H1 (cell line): ENCODE data around the gene KREMEN1. TPM values are rescaled to one million over a fixed set of nuclear protein-coding genes. Genes with fewer than 3 reads are reported as not detected.
A peak's percentile ranks its signal among the peaks of the same experiment; 100 is the strongest.

Experiments used
- CTCF ChIA-PET: fragments of 300-600 bp; sonication (Branson Sonifier 250); formaldehyde crosslinking; loops from one replicate; lab custom pipeline; 2021; ENCODE audit not compliant: partially characterized antibody; lab: Charles Lee
- POLR2A ChIA-PET: fragments of 300-600 bp; sonication (Branson Sonifier 250); formaldehyde crosslinking; loops from one replicate; lab custom pipeline; 2021; ENCODE audit warnings: inconsistent platforms; ENCODE audit not compliant: partially characterized antibody; lab: Charles Lee
- DNase-seq, 2 experiments: peaks; one replicate each; pipeline versions ENCODE4 v3.0.0 to v3.0.0-alpha.2; 2010 to 2022; ENCODE audit warnings: low spot score in 2 of 2, low read depth in 1 of 2, mixed read lengths in 1 of 2
- FAIRE-seq: peaks from 2 replicates; lab custom pipeline; 2011; peaks lifted over from hg19 to GRCh38; lab: Jason Lieb, UNC
- H2AFZ ChIP-seq: 2 replicates; pipeline ENCODE4 v1.8.1; 2012; ENCODE audit warnings: low read length, inconsistent platforms
- H2AK5ac ChIP-seq: 2 replicates; pipeline ENCODE4 v1.6.1; 2013; ENCODE audit warnings: low read depth, low read length
- H2BK120ac ChIP-seq: replicated peaks from 2 replicates; pipeline ENCODE3; 2013; ENCODE audit warnings: low read depth, low read length, inconsistent platforms
- H2BK12ac ChIP-seq: 2 replicates; pipeline ENCODE4 v1.6.1; 2013; ENCODE audit warnings: low read depth, low read length
- H2BK15ac ChIP-seq: 2 replicates; pipeline ENCODE4 v1.6.1; 2013; ENCODE audit warnings: low read length
- H2BK20ac ChIP-seq: 2 replicates; pipeline ENCODE4 v1.6.1; 2013; ENCODE audit warnings: low read length
- H2BK5ac ChIP-seq: 2 replicates; pipeline ENCODE4 v1.6.1; 2013; ENCODE audit warnings: low read depth, low read length
- H3K14ac ChIP-seq: 2 replicates; pipeline ENCODE4 v1.6.1; 2013; ENCODE audit warnings: inconsistent platforms; ENCODE audit not compliant: insufficient read length
- H3K18ac ChIP-seq: 2 replicates; pipeline ENCODE4 v1.6.1; 2013; ENCODE audit warnings: low read length; ENCODE audit errors: extremely low read depth
- H3K23ac ChIP-seq: 2 replicates; pipeline ENCODE4 v1.6.1; 2013; ENCODE audit warnings: inconsistent platforms; ENCODE audit not compliant: insufficient read length
- H3K23me2 ChIP-seq: 2 replicates; pipeline ENCODE4 v1.6.1; 2013; ENCODE audit warnings: low read depth, low read length
- H3K27ac ChIP-seq: 2 replicates; pipeline ENCODE4 v1.6.1; 2011; ENCODE audit warnings: low read depth, low read length, inconsistent platforms
- H3K27me3 ChIP-seq, 4 experiments: replicated peaks in 1 of 4; 1 replicate in 1 of 4; 2 replicates in 3 of 4; pipeline versions ENCODE4 v1.6.1 to v1.8.1; 2011 to 2013; ENCODE audit warnings: low read length in 3 of 4, mild to moderate bottlenecking in 3 of 4, inconsistent platforms in 2 of 4, mixed read lengths in 2 of 4, moderate library complexity in 1 of 4; ENCODE audit not compliant: control insufficient read depth in 3 of 4, insufficient read depth in 3 of 4; ENCODE audit errors: extremely low read depth in 1 of 4
- H3K36me3 ChIP-seq, 4 experiments: 2 replicates each; pipeline versions ENCODE4 v1.6.1 to v1.8.1; 2011 to 2013; ENCODE audit warnings: mild to moderate bottlenecking in 4 of 4, low read length in 3 of 4, moderate library complexity in 2 of 4, control low read depth in 1 of 4, inconsistent platforms in 1 of 4; ENCODE audit not compliant: insufficient read depth in 4 of 4, control insufficient read depth in 2 of 4
- H3K4ac ChIP-seq: replicated peaks from 2 replicates; pipeline ENCODE3; 2013; ENCODE audit warnings: low read length, low read depth, mixed read lengths, inconsistent platforms; ENCODE audit not compliant: insufficient read length
- H3K4me1 ChIP-seq, 4 experiments: replicated peaks in 1 of 4; 1 replicate in 1 of 4; 2 replicates in 3 of 4; pipeline versions ENCODE4 v1.6.1 to v1.8.1; 2011 to 2013; ENCODE audit warnings: low read length in 3 of 4, inconsistent platforms in 2 of 4, mixed read lengths in 1 of 4; ENCODE audit not compliant: insufficient read depth in 4 of 4, control insufficient read depth in 3 of 4
- H3K4me2 ChIP-seq, 2 experiments: 2 replicates each; pipeline versions ENCODE4 v1.6.1 to v1.8.1; 2011 to 2013; ENCODE audit warnings: low read depth in 2 of 2, low read length in 2 of 2, control low read depth in 1 of 2, inconsistent platforms in 1 of 2, mild to moderate bottlenecking in 1 of 2; ENCODE audit not compliant: insufficient read depth in 1 of 2
- H3K4me3 ChIP-seq, 4 experiments: fragments of 200-600, 300-600 bp in 1 of 4; sonication (generic), shearing (Covaris generic), sonication (Bioruptor Twin) in 1 of 4; 2 replicates each; pipeline versions ENCODE4 v1.5.1 to v1.8.1; 2011 to 2016; ENCODE audit warnings: low read length in 4 of 4, low read depth in 3 of 4, control low read depth in 2 of 4, inconsistent platforms in 2 of 4, mild to moderate bottlenecking in 2 of 4, mixed read lengths in 1 of 4, moderate library complexity in 1 of 4; ENCODE audit not compliant: insufficient read depth in 2 of 4; ENCODE audit errors: extremely low read depth in 1 of 4
- H3K56ac ChIP-seq: replicated peaks from 2 replicates; pipeline ENCODE3; 2013; ENCODE audit warnings: low read depth, mild to moderate bottlenecking, mixed read lengths, low read length, inconsistent platforms; ENCODE audit not compliant: insufficient read length
- H3K79me1 ChIP-seq: 2 replicates; pipeline ENCODE4 v1.6.1; 2013; ENCODE audit warnings: low read depth, low read length, control low read depth
- H3K79me2 ChIP-seq, 2 experiments: 2 replicates each; pipeline versions ENCODE4 v1.6.1 to v1.8.1; 2012 to 2013; ENCODE audit warnings: low read length in 2 of 2, mild to moderate bottlenecking in 2 of 2, inconsistent platforms in 1 of 2; ENCODE audit not compliant: insufficient read depth in 2 of 2, control insufficient read depth in 1 of 2
- H3K9ac ChIP-seq, 4 experiments: replicated peaks in 1 of 4; 1 replicate in 1 of 4; 2 replicates in 3 of 4; pipeline versions ENCODE4 v1.6.1 to v1.8.1; 2011 to 2013; ENCODE audit warnings: low read depth in 3 of 4, low read length in 3 of 4, control low read depth in 2 of 4, mild to moderate bottlenecking in 2 of 4, moderate library complexity in 2 of 4, inconsistent platforms in 1 of 4; ENCODE audit errors: extremely low read depth in 1 of 4
- H3K9me3 ChIP-seq, 2 experiments: 2 replicates each; pipeline versions ENCODE4 v1.6.1 to v1.8.1; 2012 to 2013; ENCODE audit warnings: mild to moderate bottlenecking in 2 of 2, moderate library complexity in 2 of 2, control low read depth in 1 of 2, inconsistent platforms in 1 of 2, low read depth in 1 of 2, low read length in 1 of 2, mixed read lengths in 1 of 2; ENCODE audit not compliant: insufficient read depth in 2 of 2
- H4K20me1 ChIP-seq, 2 experiments: replicated peaks in 1 of 2; 2 replicates each; pipeline versions ENCODE3 to v1.8.1; 2011 to 2013; ENCODE audit warnings: inconsistent platforms in 2 of 2, low read length in 2 of 2, mild to moderate bottlenecking in 1 of 2; ENCODE audit not compliant: insufficient read depth in 2 of 2, control insufficient read depth in 1 of 2
- H4K5ac ChIP-seq: 2 replicates; pipeline ENCODE4 v1.6.1; 2013; ENCODE audit warnings: low read length, low read depth, mixed read lengths, inconsistent platforms; ENCODE audit not compliant: insufficient read length
- H4K8ac ChIP-seq: 2 replicates; pipeline ENCODE4 v1.8.0; 2013; ENCODE audit warnings: mild to moderate bottlenecking, moderate library complexity, low read length, inconsistent platforms; ENCODE audit not compliant: insufficient read depth; ENCODE audit errors: extremely low read depth
- H4K91ac ChIP-seq: replicated peaks from 2 replicates; pipeline ENCODE3; 2013; ENCODE audit warnings: low read length, mixed read lengths, inconsistent platforms; ENCODE audit not compliant: insufficient read length
- CHD2 ChIP-seq: IDR thresholded peaks from 2 replicates; pipeline ENCODE4 v1.6.1; 2012; ENCODE audit warnings: low read length, improper control_type of control experiment
- EP300 ChIP-seq, 2 experiments: IDR thresholded peaks; 1 replicate in 1 of 2; 2 replicates in 1 of 2; pipeline ENCODE4 v1.6.1; 2011 to 2012; ENCODE audit warnings: low read depth in 2 of 2, low read length in 2 of 2, mild to moderate bottlenecking in 2 of 2, borderline replicate concordance in 1 of 2, inconsistent platforms in 1 of 2, moderate library complexity in 1 of 2
- NANOG ChIP-seq: IDR thresholded peaks from 2 replicates; pipeline ENCODE4 v1.6.1; 2011; ENCODE audit warnings: low read length, low read depth, mild to moderate bottlenecking, inconsistent platforms; ENCODE audit not compliant: insufficient read depth, poor library complexity, severe bottlenecking
- NRF1 ChIP-seq: IDR thresholded peaks from 2 replicates; pipeline ENCODE4 v1.6.1; 2011; ENCODE audit warnings: mild to moderate bottlenecking, low read depth, low read length, improper control_type of control experiment
- PHF8 ChIP-seq: fragments of 200-600 bp; sonication (generic); conservative IDR thresholded peaks from 2 replicates; pipeline ENCODE4 v1.7.1; 2012; ENCODE audit warnings: low read depth, mild to moderate bottlenecking, inconsistent platforms, low read length, moderate library complexity
- SP1 ChIP-seq: IDR thresholded peaks from 2 replicates; pipeline ENCODE4 v1.6.1; 2011; ENCODE audit warnings: low read depth, low read length
- TBP ChIP-seq: IDR thresholded peaks from 2 replicates; pipeline ENCODE4 v1.6.1; 2011; ENCODE audit warnings: low read depth, low read length, improper control_type of control experiment
- USF2 ChIP-seq: IDR thresholded peaks from 2 replicates; pipeline ENCODE4 v1.6.1; 2011; ENCODE audit warnings: low read length, improper control_type of control experiment
- ZNF274 ChIP-seq: IDR thresholded peaks from 2 replicates; pipeline ENCODE4 v1.7.0; 2012; ENCODE audit warnings: low read length, borderline replicate concordance; ENCODE audit errors: extremely low read depth
- WGBS, 2 experiments: shearing (Covaris generic) in 1 of 2; methylation state at CpG; one replicate each; pipeline versions ENCODE4 v1.1.6 to v1.1.7; 2013 to 2015; ENCODE audit warnings: low lambda C conversion rate in 2 of 2, mixed read lengths in 2 of 2, inconsistent platforms in 1 of 2, low coverage in 1 of 2, missing lambda C conversion rate in 1 of 2; ENCODE audit not compliant: insufficient replicate concordance in 2 of 2, insufficient coverage in 1 of 2, insufficient read length in 1 of 2; ENCODE audit errors: extremely low coverage in 1 of 2, missing lambda C conversion rate in 1 of 2; 5-methylcytosine and 5-hydroxymethylcytosine counted together
- polyA plus RNA-seq, 7 experiments: library from polyadenylated mRNA; depleted of rRNA in 3 of 7; stranded (reverse) in 5 of 7; unstranded in 2 of 7; fragments of >200 nt in 5 of 7; fragments of 200-250 nt in 2 of 7; gene quantifications; 1 replicate in 5 of 7; 2 replicates in 1 of 7; 4 replicates in 1 of 7; pipeline versions ENCODE4 v1.2.1 to v1.2.3, GENCODE V29; 2011 to 2013; ENCODE audit warnings: missing spikeins in 2 of 7, mixed read lengths in 2 of 7
- total RNA-seq: library from RNA; stranded (reverse); fragmentation: NEBNext Ultra II Directional; extraction: Animal tissue kit (Norgen Biotek cat#: 25700); gene quantifications from 2 replicates; pipeline ENCODE4 v1.2.1, GENCODE V29; 2021

The KREMEN1 gene
- total and polyA plus RNA-seq, 2 of the 8 experiments (the other 6 are each of a cell fraction or from before 2014, with no cell fraction given) = 2.1 to 3.2 TPM

DNA sequence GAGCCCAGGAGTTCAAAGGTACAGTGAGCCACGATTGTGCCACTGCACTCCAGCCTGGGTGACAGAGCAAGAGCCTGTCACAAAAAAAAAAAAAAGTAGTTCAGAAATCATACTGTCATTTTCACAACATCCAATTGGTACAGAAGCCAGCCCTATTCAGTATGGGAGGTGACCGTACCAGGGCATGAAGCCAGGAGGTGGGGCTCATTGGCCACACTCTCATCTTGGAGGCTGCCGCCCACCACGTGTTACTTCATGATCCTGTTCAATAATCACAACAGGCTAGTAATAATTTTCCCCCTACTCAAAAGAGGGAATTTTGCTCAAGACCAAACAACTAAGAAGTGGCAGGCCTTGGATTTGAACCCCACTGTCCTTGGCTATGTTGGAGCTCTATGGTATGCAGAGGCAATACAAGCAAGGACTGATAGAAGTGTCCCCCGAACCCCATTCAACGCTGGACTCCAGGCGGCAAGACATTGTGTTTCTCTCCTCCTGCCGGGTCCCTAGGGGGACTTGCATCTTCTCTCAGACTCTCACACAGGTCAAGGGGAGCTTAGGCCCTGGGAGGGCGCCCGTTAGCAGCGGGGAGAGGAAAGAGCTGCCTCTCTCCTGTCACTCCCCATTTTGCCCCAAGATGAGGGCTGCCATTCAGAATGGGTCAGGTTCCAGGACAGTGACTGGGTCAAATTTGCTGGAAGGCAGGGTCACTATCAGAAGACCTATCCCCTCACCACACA, 92.7 kb downstream of the KREMEN1 start:
- no peaks in the 10 kb centered on the region for H3K9me3 ChIP-seq
- H3K4ac ChIP-seq = no peak overlapping the region
- DNase-seq (no peak), FAIRE-seq (no peak)
- H3K27ac ChIP-seq = no peak overlapping the region
- no peaks in the 10 kb centered on the region for H3K23me2 ChIP-seq
- 81% methylated on average over 11 of the region's 11 CpGs; no CpG with 5 or more reads in 1 of the 2 experiments for WGBS, 2 experiments
- H3K23ac ChIP-seq = no peak overlapping the region
- H3K4me3 ChIP-seq = no peak overlapping the region
- H2BK12ac ChIP-seq = no peak overlapping the region
- no peak overlapping the region for H3K56ac ChIP-seq
- no peaks in the 10 kb centered on the region for H3K79me1 ChIP-seq
- no peaks in the 10 kb centered on the region for H3K79me2 ChIP-seq
- no peaks in the 10 kb centered on the region for H3K36me3 ChIP-seq
- no peak overlapping the region for H4K8ac ChIP-seq
- no peak overlapping the region for H4K91ac ChIP-seq
- no peak overlapping the region for H3K14ac ChIP-seq
- H2BK5ac ChIP-seq = no peak overlapping the region
- H3K9ac ChIP-seq = no peak overlapping the region
- no peak overlapping the region for H2BK120ac ChIP-seq
- H4K20me1 ChIP-seq = peaks cover 0 to 1% of the 10 kb centered on the region in 2 experiments
- no peak overlapping the region for H2BK20ac ChIP-seq
- no peak overlapping the region for H3K18ac ChIP-seq
- no peak overlapping the region for H4K5ac ChIP-seq
- CTCF ChIA-PET = interaction anchor here (0.8 to 3.3 kb wide), 3 partner anchors 10 to 82 kb away, joined by 3 to 19 read pairs (median 3); no protein-coding TSS in a partner anchor
- no peak overlapping the region for H2AFZ ChIP-seq
- H3K27me3 ChIP-seq = no peaks in the 10 kb centered on the region
- H3K4me2 ChIP-seq = no peak overlapping the region
- 0 out of 2 replicates have a peak overlapping the region, but pooled peaks have one; percentile 65 for H2AK5ac ChIP-seq
- H2BK15ac ChIP-seq = peak overlapping the region; percentile 81; the same call in 1 of the 2 replicates
- POLR2A ChIA-PET = interaction anchor here (1.5 kb wide), 1 partner anchor 111 kb away, joined by 3 read pairs; no protein-coding TSS in a partner anchor
- H3K4me1 ChIP-seq = no peaks in the 10 kb centered on the region
- TF ChIP-seq ZNF274 (no peak), TBP (no peak), EP300 (IDR thresholded peaks at IDR 0.05; ENCODE audit: borderline replicate concordance in 1 of 2, low read depth in 2 of 2, low read length in 2 of 2) (no peak), NANOG (no peak), CHD2 (no peak), NRF1 (no peak), PHF8 (no peak), USF2 (no peak), SP1 (no peak)
